ENCODE data around the gene KRTAP4-16. TPM values are rescaled to one million over a fixed set of nuclear protein-coding genes. Genes with fewer than 3 reads are reported as not detected.
"Not testable (repeated sequence)": the region's sequence is repeated elsewhere in the genome, so short reads cannot be mapped to it uniquely, and the experiment has no call there.

KRTAP4-16 gene
- total RNA-seq, 1 donor from 2014 or later = not detected

- DNase-seq, ATAC-seq: not testable (repeated sequence)
- intact Hi-C loops (cut with micrococcal nuclease) = loop anchor here (5.0 kb wide), 1 partner anchor 47 kb away; the partner anchor contains the start of gene KRTAP3-1
Measured at GRCh38 chr17:41054556-41054955, 47.5 kb downstream of the KRTAP4-16 start.

GRCh38 chr17:41054025-41054424, 48.0 kb downstream of the KRTAP4-16 start:
- intact Hi-C loops (cut with micrococcal nuclease) = loop anchor here (5.0 kb wide), 1 partner anchor 47 kb away; the partner anchor contains the start of gene KRTAP3-1
- ATAC-seq (no peak), DNase-seq (no peak)

- ATAC-seq (no peak), DNase-seq (no peak)
- intact Hi-C loops (cut with micrococcal nuclease) = loop anchor here (5.0 kb wide), 1 partner anchor 45 kb away; the partner anchor contains the start of gene KRTAP3-1
Measured at GRCh38 chr17:41052566-41052965, 49.4 kb downstream of the KRTAP4-16 start.

Other genes with a start within 250 kb of the KRTAP4-16 start
- gene KRT12, start 235.0 kb downstream of the KRTAP4-16 start, total RNA-seq = not detected
- gene KRT20, start 217.0 kb downstream of the KRTAP4-16 start, total RNA-seq = not detected
- gene KRT23, start 164.6 kb downstream of the KRTAP4-16 start, total RNA-seq = not detected
- not detected for gene KRT39, start 135.3 kb downstream of the KRTAP4-16 start, total RNA-seq
- gene KRT40, start 117.9 kb downstream of the KRTAP4-16 start, total RNA-seq = not detected
- not detected for gene KRTAP3-3, start 108.0 kb downstream of the KRTAP4-16 start, total RNA-seq
- gene KRTAP3-2, start 102.3 kb downstream of the KRTAP4-16 start, total RNA-seq = not detected
- gene KRTAP3-1, start 93.1 kb downstream of the KRTAP4-16 start, total RNA-seq = not detected
- gene KRTAP1-5, start 75.0 kb downstream of the KRTAP4-16 start, total RNA-seq = not detected
- not detected for gene KRTAP1-4, start 72.0 kb downstream of the KRTAP4-16 start, total RNA-seq
- gene KRTAP1-3, start 67.3 kb downstream of the KRTAP4-16 start, total RNA-seq = not detected
- gene KRTAP1-1, start 60.8 kb downstream of the KRTAP4-16 start, total RNA-seq = not detected
- gene KRTAP2-1, start 54.9 kb downstream of the KRTAP4-16 start, total RNA-seq = not detected
- not detected for gene KRTAP2-2, start 47.0 kb downstream of the KRTAP4-16 start, total RNA-seq
- not detected for gene KRTAP2-3, start 42.1 kb downstream of the KRTAP4-16 start, total RNA-seq
- not detected for gene KRTAP2-4, start 36.3 kb downstream of the KRTAP4-16 start, total RNA-seq
- gene KRTAP4-7, start 18.1 kb downstream of the KRTAP4-16 start, total RNA-seq = not detected
- gene KRTAP4-8, start 4.1 kb downstream of the KRTAP4-16 start, total RNA-seq = not detected
- not detected for gene KRTAP4-9, start 3.2 kb upstream of the KRTAP4-16 start, total RNA-seq
- not detected for gene KRTAP4-11, start 16.2 kb upstream of the KRTAP4-16 start, total RNA-seq
- not detected for gene KRTAP4-12, start 22.0 kb upstream of the KRTAP4-16 start, total RNA-seq
- gene KRTAP4-6, start 38.3 kb upstream of the KRTAP4-16 start, total RNA-seq = not detected
- gene KRTAP4-5, start 47.6 kb upstream of the KRTAP4-16 start, total RNA-seq = not detected
- gene KRTAP4-4, start 58.5 kb upstream of the KRTAP4-16 start, total RNA-seq = not detected
- gene KRTAP4-3, start 66.0 kb upstream of the KRTAP4-16 start, total RNA-seq = not detected
- gene KRTAP4-2, start 76.0 kb upstream of the KRTAP4-16 start, total RNA-seq = not detected
- gene KRTAP4-1, start 82.7 kb upstream of the KRTAP4-16 start, total RNA-seq = not detected
- not detected for gene KRTAP9-1, start 87.7 kb upstream of the KRTAP4-16 start, total RNA-seq
- gene KRTAP9-2, start 124.4 kb upstream of the KRTAP4-16 start, total RNA-seq = not detected
- not detected for gene KRTAP9-3, start 130.2 kb upstream of the KRTAP4-16 start, total RNA-seq
- not detected for gene KRTAP9-8, start 135.8 kb upstream of the KRTAP4-16 start, total RNA-seq
- gene KRTAP9-4, start 147.5 kb upstream of the KRTAP4-16 start, total RNA-seq = not detected
- gene KRTAP9-9, start 153.2 kb upstream of the KRTAP4-16 start, total RNA-seq = not detected
- not detected for gene KRTAP9-6, start 163.2 kb upstream of the KRTAP4-16 start, total RNA-seq
- gene KRTAP9-7, start 173.5 kb upstream of the KRTAP4-16 start, total RNA-seq = not detected
- not detected for gene KRTAP29-1, start 200.6 kb upstream of the KRTAP4-16 start, total RNA-seq
- gene KRTAP16-1, start 207.1 kb upstream of the KRTAP4-16 start, total RNA-seq = not detected
- gene KRTAP17-1, start 213.5 kb upstream of the KRTAP4-16 start, total RNA-seq = not detected
- gene KRT33A, start 248.6 kb upstream of the KRTAP4-16 start, total RNA-seq = not detected